Measurements from ENCODE around the gene PPP1R36.
"Not testable (repeated sequence)": the region's sequence is repeated elsewhere in the genome, so short reads cannot be mapped to it uniquely, and the experiment has no call there.

Gene PPP1R36

DNA sequence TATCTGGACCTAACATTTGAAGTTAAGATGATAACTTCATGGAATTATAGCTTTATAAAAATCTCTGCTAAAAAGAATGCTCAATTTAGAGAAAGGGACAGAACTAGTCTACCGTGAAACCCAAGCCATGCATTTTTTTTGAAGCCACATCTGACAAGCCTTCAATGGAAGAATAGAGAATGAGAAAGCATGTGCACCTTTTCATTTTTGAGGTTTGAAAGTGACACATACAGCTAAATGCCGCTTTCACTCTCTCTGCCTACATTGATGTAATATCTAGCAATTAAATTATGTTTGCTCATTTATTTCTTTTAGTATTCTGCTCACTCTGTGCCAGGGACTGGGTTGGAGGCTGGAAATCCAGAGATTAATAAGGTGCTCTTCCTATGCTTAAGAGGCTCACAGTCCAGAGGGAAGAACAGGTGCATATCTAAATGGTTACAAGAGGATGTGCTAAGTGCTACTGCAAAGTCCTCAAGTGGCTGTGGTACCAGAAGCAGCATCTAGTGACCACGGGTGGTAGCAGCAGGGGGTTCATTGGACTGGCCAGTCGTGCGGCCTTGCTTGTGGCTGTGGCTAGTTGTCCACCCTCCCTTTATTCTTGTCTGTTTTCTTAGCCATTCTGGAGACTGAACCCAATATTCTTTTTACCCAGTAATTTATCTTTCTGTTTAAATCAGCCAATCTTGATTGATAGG lies 60.4 kb downstream of the PPP1R36 start:
- H3K9ac ChIP-seq (ENCODE audit: insufficient read length) = no peak overlapping the region
- TF ChIP-seq POLR2AphosphoS5 (IDR thresholded peaks at IDR 0.05; ENCODE audit: borderline replicate concordance, low read depth, low read length) = no peak
- TF ChIP-seq FOXP2 (optimal IDR thresholded peaks at IDR 0.05; ENCODE audit: control extremely low read depth, extremely low read length, insufficient read depth) = no peak
- no peak for TF ChIP-seq EZH2 (IDR thresholded peaks at IDR 0.05)
- no peak overlapping the region for H3K27ac ChIP-seq

DNA sequence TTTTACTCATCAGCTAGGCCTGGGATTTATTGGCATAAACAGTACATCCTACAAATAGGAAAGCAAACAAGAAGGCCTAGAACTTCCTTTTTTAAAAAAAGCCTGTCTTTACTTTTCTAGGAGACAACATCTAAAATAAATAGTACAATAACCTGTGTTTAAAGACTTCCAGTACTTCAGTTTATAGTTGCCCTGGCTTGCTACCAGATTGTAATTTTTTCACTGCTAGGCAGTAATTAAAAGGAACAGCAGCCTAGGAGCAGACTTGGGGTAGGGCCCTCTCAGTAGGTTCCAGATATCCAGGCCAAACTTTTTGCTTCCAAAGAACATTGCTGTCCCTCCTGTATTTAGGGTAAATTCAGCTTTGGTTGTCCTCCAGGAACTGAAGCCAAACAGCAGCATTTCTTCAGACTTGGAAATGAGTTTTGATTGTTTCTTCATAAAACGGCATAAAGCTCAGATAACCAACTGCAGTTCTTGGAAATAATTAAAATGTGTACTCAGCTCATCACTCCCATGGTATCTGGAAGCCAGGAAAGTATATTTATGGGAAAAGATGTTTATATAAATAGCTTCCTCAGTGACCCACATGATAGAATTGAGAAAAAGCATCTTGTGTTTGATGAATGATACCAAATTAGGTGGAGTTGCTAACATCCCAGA lies 61.7 kb downstream of the PPP1R36 start:
- H3K27ac ChIP-seq = peak overlapping the region; percentile 75
- TF ChIP-seq FOXP2 (optimal IDR thresholded peaks at IDR 0.05; ENCODE audit: control extremely low read depth, extremely low read length, insufficient read depth) = no peak
- TF ChIP-seq POLR2AphosphoS5 (IDR thresholded peaks at IDR 0.05; ENCODE audit: borderline replicate concordance, low read depth, low read length) = no peak
- no peak for TF ChIP-seq EZH2 (IDR thresholded peaks at IDR 0.05)
- H3K9ac ChIP-seq (ENCODE audit: insufficient read length) = peak overlapping the region; percentile 12

More for the DNA sequence above, 60.4 kb downstream of the PPP1R36 start:
- no peaks in the 10 kb centered on the region for H3K9me3 ChIP-seq (ENCODE audit: low read depth, low read length)
- H3K36me3 ChIP-seq (ENCODE audit: insufficient read depth, low read length) = no peaks in the 10 kb centered on the region
- H3K4me3 ChIP-seq = no peak overlapping the region
- no peak for DNase-seq (ENCODE audit: low read depth, low spot score)

GRCh38 chr14:64612021-64612380 lies 62.2 kb downstream of the PPP1R36 start:
- peak overlapping the region; percentile 75 for H3K27ac ChIP-seq
- no peak for DNase-seq (ENCODE audit: low read depth, low spot score)
- H3K9ac ChIP-seq (ENCODE audit: insufficient read length) = no peak overlapping the region
- no peak for TF ChIP-seq FOXP2 (optimal IDR thresholded peaks at IDR 0.05; ENCODE audit: control extremely low read depth, extremely low read length, insufficient read depth)
- no peak for TF ChIP-seq EZH2 (IDR thresholded peaks at IDR 0.05)
- TF ChIP-seq POLR2AphosphoS5 (IDR thresholded peaks at IDR 0.05; ENCODE audit: borderline replicate concordance, low read depth, low read length) = no peak
- no peak overlapping the region for H3K4me3 ChIP-seq
- no peaks in the 10 kb centered on the region for H3K9me3 ChIP-seq (ENCODE audit: low read depth, low read length)
- no peaks in the 10 kb centered on the region for H3K36me3 ChIP-seq (ENCODE audit: insufficient read depth, low read length)

More for the DNA sequence above, 61.7 kb downstream of the PPP1R36 start:
- H3K36me3 ChIP-seq (ENCODE audit: insufficient read depth, low read length) = no peaks in the 10 kb centered on the region
- H3K9me3 ChIP-seq (ENCODE audit: low read depth, low read length) = no peaks in the 10 kb centered on the region
- H3K4me3 ChIP-seq = no peak overlapping the region
- DNase-seq (ENCODE audit: low read depth, low spot score) = no peak

- H3K36me3 ChIP-seq (ENCODE audit: insufficient read depth, low read length) = no peaks in the 10 kb centered on the region
- DNase-seq (ENCODE audit: low read depth, low spot score) = no peak
- H3K9me3 ChIP-seq (ENCODE audit: low read depth, low read length) = no peaks in the 10 kb centered on the region
- no peak overlapping the region for H3K27ac ChIP-seq
- TF ChIP-seq FOXP2 (optimal IDR thresholded peaks at IDR 0.05; ENCODE audit: control extremely low read depth, extremely low read length, insufficient read depth) (no peak), POLR2AphosphoS5 (IDR thresholded peaks at IDR 0.05; ENCODE audit: borderline replicate concordance, low read depth, low read length) (no peak), EZH2 (IDR thresholded peaks at IDR 0.05) (no peak)
- H3K9ac ChIP-seq (ENCODE audit: insufficient read length) = no peak overlapping the region
- H3K4me3 ChIP-seq = no peak overlapping the region
These were observed 63.4 kb downstream of the PPP1R36 start for GRCh38 chr14:64612971-64613666.

DNA sequence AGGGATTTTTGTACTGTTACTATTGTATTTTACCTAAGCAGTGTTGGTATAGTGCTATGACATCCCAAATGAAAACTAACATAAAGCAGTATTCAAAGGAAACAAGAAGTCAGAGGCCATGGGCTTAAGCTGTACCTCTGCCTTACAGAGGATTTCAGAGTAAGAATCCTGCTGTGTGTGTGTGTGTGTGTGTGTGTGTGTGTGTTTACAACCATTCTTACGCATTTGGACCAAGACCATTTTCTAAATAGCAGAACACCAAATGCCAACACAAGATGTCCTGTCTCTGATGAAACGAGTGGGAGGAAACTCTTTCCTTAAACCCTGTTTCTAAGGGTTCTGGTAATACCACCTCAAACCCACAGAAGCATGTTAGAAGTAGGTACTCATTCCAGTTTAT lies 64.4 kb downstream of the PPP1R36 start:
- Histone ChIP-seq H3K27ac (no peak overlapping the region), H3K9ac (ENCODE audit: insufficient read length) (no peak overlapping the region), H3K4me3 (no peak overlapping the region), H3K36me3 (ENCODE audit: insufficient read depth, low read length) (no peaks in the 10 kb centered on the region), H3K9me3 (ENCODE audit: low read depth, low read length) (no peaks in the 10 kb centered on the region)
- DNase-seq (ENCODE audit: low read depth, low spot score) = no peak
- TF ChIP-seq EZH2 (IDR thresholded peaks at IDR 0.05) = no peak
- TF ChIP-seq POLR2AphosphoS5 (IDR thresholded peaks at IDR 0.05; ENCODE audit: borderline replicate concordance, low read depth, low read length) = no peak
- no peak for TF ChIP-seq FOXP2 (optimal IDR thresholded peaks at IDR 0.05; ENCODE audit: control extremely low read depth, extremely low read length, insufficient read depth)

DNA sequence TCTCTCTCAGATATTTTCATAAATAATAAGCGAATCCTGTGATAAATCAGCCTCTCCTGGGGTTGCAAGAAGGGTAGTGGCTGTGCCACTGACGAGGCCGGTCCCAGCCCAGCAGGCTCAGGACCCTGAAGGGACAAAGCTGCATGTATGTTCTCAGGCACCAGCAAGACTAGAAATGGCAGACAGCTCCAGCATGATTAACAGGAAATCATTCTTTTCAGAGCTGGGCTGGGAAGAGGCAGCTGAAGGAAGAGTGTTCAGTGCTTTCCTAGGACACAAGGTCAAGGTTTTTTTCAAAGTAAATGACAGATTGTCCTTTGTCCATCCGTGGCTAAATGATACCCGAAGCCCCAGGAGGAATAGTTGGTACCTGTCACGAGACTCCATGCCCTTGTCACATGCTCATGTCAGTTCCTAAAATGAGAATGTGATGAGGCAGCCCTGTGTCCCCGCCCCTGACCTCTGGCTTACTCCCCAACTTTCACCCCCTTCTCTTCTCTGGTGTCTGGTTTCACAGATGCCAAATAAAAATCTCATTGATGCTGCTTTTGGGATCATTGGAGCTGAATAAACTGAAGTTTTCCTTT lies 65.1 kb downstream of the PPP1R36 start:
- Histone ChIP-seq H3K4me3 (no peak overlapping the region), H3K36me3 (ENCODE audit: insufficient read depth, low read length) (no peaks in the 10 kb centered on the region), H3K9me3 (ENCODE audit: low read depth, low read length) (no peaks in the 10 kb centered on the region), H3K27ac (no peak overlapping the region), H3K9ac (ENCODE audit: insufficient read length) (no peak overlapping the region)
- DNase-seq (ENCODE audit: low read depth, low spot score) = no peak
- TF ChIP-seq FOXP2 (optimal IDR thresholded peaks at IDR 0.05; ENCODE audit: control extremely low read depth, extremely low read length, insufficient read depth) (no peak), EZH2 (IDR thresholded peaks at IDR 0.05) (no peak), POLR2AphosphoS5 (IDR thresholded peaks at IDR 0.05; ENCODE audit: borderline replicate concordance, low read depth, low read length) (no peak)

- not testable (repeated sequence) for H3K9me3 ChIP-seq (ENCODE audit: low read depth, low read length); H3K9ac ChIP-seq (ENCODE audit: insufficient read length); DNase-seq (ENCODE audit: low read depth, low spot score); H3K27ac ChIP-seq; H3K4me3 ChIP-seq; H3K36me3 ChIP-seq (ENCODE audit: insufficient read depth, low read length)
These were observed 68.2 kb downstream of the PPP1R36 start for GRCh38 chr14:64617872-64618408.

DNA sequence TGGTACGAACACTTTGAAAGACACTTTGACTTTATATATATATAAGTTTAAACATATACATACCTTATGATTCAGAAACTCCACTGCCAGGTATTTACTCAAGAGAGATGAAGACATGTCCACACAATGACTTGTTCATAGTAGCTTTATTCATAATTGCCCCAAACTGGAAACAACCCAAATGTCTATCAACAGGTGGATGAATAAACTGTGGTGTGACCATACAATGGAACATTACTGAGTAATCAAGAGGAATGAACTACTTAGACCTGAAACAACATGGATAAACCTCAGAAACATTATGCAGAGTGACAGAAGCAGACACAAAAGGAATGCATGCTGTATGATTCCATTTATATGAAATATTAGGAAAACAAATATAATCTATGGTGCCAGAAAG lies 71.1 kb downstream of the PPP1R36 start:
- TF ChIP-seq POLR2AphosphoS5 (IDR thresholded peaks at IDR 0.05; ENCODE audit: borderline replicate concordance, low read depth, low read length) (no peak), EZH2 (IDR thresholded peaks at IDR 0.05) (no peak), FOXP2 (optimal IDR thresholded peaks at IDR 0.05; ENCODE audit: control extremely low read depth, extremely low read length, insufficient read depth) (no peak)
- DNase-seq (ENCODE audit: low read depth, low spot score) = no peak
- H3K9ac ChIP-seq (ENCODE audit: insufficient read length) = no peak overlapping the region
- no peak overlapping the region for H3K27ac ChIP-seq
- H3K9me3 ChIP-seq (ENCODE audit: low read depth, low read length) = no peaks in the 10 kb centered on the region
- no peak overlapping the region for H3K4me3 ChIP-seq
- H3K36me3 ChIP-seq (ENCODE audit: insufficient read depth, low read length) = no peaks in the 10 kb centered on the region

Measured in SK-N-MC (cell line).